GM12864 (cell line): ENCODE results near the gene LRIG3.

Experiments
- DNase-seq: peaks from one replicate; pipeline ENCODE4 v3.0.0-alpha.2; 2011; ENCODE audit warnings: low read depth
- H3K4me3 ChIP-seq: 2 replicates; pipeline ENCODE4 v1.5.1; 2011; ENCODE audit warnings: mild to moderate bottlenecking, low read depth, low read length, control low read depth
- TF ChIP-seq, protein P1 (sequence below): IDR thresholded peaks from 2 replicates; pipeline ENCODE4 v1.5.1; 2011; ENCODE audit warnings: low read depth, mild to moderate bottlenecking, moderate library complexity, low read length, control low read depth, inconsistent platforms; ENCODE audit errors: missing control alignments

Gene LRIG3, protein sequence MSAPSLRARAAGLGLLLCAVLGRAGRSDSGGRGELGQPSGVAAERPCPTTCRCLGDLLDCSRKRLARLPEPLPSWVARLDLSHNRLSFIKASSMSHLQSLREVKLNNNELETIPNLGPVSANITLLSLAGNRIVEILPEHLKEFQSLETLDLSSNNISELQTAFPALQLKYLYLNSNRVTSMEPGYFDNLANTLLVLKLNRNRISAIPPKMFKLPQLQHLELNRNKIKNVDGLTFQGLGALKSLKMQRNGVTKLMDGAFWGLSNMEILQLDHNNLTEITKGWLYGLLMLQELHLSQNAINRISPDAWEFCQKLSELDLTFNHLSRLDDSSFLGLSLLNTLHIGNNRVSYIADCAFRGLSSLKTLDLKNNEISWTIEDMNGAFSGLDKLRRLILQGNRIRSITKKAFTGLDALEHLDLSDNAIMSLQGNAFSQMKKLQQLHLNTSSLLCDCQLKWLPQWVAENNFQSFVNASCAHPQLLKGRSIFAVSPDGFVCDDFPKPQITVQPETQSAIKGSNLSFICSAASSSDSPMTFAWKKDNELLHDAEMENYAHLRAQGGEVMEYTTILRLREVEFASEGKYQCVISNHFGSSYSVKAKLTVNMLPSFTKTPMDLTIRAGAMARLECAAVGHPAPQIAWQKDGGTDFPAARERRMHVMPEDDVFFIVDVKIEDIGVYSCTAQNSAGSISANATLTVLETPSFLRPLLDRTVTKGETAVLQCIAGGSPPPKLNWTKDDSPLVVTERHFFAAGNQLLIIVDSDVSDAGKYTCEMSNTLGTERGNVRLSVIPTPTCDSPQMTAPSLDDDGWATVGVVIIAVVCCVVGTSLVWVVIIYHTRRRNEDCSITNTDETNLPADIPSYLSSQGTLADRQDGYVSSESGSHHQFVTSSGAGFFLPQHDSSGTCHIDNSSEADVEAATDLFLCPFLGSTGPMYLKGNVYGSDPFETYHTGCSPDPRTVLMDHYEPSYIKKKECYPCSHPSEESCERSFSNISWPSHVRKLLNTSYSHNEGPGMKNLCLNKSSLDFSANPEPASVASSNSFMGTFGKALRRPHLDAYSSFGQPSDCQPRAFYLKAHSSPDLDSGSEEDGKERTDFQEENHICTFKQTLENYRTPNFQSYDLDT

DNA sequence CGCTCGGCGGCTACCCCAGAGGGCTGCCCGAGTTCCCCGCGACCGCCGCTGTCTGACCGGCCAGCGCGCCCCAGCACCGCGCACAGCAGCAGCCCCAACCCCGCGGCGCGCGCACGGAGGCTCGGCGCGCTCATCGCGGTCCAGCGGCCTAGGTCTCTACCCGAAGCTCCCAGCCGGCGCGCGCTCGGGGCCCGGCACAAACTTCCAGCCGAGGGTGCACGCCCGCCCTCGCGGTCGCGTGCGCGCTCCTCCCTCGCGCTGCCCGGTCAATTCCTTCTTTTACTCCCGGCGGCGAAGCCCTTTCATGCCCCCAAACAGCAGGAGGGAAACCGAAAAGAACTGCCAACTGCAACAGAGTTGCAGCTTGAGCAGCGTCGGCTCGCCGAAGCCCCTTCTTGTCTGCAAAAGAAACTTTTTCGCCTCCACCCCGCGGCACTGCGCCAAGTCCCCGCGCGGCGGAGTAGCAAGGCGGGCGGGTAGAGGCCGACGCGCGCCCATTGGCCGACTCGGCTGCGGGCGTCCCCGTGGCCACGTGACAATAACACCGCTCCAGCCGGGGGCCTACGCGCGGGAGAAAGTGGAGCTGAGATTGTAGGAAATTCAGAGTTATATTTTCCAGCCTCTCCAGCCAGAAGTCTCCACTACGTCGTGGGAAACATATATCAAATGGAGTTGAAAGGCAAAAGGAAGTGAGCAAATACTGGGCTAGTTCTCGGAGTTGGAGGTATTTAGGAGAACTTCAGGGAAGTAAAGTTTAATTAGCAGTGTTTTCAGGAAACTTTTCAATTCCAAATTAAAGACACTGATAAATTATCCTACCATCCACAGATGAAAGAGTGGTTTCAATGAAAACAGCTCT lies at the start of gene LRIG3:
LRIG3 (minus strand) TSS at position 403 of the 859 bp plus-strand sequence; CDS start at position 134, 269 bp downstream.
- H3K4me3 ChIP-seq, result peak within 1 kb of the TSS; percentile 77

DNA sequence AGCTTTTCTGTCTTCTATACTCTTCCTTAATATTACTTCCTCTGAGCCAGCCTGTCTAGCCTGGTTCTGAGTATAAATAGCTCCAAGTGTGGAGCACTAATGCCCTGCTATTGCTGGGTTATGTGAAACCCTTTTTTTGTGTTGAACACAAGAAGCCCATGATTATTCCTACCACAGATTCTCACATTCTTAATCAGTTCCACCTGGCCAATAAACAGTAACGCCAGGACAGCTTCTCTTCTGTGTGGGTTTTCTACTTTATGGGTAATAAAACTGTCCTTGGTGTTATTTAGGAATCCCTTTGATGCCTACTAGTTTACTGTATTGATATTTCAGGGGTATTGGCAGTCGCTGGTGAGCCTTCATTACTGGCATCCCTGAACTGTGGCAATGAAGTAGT lies 48.9 kb upstream of the LRIG3 start:
- DNase-seq, result no peak
- TF ChIP-seq, protein P1, sequence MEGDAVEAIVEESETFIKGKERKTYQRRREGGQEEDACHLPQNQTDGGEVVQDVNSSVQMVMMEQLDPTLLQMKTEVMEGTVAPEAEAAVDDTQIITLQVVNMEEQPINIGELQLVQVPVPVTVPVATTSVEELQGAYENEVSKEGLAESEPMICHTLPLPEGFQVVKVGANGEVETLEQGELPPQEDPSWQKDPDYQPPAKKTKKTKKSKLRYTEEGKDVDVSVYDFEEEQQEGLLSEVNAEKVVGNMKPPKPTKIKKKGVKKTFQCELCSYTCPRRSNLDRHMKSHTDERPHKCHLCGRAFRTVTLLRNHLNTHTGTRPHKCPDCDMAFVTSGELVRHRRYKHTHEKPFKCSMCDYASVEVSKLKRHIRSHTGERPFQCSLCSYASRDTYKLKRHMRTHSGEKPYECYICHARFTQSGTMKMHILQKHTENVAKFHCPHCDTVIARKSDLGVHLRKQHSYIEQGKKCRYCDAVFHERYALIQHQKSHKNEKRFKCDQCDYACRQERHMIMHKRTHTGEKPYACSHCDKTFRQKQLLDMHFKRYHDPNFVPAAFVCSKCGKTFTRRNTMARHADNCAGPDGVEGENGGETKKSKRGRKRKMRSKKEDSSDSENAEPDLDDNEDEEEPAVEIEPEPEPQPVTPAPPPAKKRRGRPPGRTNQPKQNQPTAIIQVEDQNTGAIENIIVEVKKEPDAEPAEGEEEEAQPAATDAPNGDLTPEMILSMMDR, result no peak
- no peak overlapping the region for H3K4me3 ChIP-seq

More for the DNA sequence above, at the start of gene LRIG3:
- DNase-seq, result no peak
- TF ChIP-seq, protein P1, result no peak

DNA sequence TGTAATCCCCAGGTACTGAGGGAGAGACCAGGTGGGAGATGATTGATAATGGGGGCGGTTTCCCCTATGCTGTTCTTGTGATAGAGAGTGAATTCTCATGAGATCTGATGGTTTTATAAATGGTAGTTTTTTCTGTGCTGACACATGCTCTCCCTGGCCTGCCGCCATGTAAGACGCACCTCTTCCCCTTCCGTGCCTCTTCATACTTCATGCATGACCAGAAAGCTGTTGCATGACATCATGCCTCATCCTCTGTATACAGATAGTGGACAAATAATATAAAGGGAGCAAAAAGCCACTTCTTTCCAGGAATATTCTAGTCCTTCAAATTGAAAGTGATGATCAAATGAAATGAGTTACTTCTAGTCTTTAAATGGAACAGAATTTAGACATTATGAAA lies 47.3 kb upstream of the LRIG3 start:
- TF ChIP-seq, protein P1, result no peak
- no peak overlapping the region for H3K4me3 ChIP-seq
- no peak for DNase-seq

DNA sequence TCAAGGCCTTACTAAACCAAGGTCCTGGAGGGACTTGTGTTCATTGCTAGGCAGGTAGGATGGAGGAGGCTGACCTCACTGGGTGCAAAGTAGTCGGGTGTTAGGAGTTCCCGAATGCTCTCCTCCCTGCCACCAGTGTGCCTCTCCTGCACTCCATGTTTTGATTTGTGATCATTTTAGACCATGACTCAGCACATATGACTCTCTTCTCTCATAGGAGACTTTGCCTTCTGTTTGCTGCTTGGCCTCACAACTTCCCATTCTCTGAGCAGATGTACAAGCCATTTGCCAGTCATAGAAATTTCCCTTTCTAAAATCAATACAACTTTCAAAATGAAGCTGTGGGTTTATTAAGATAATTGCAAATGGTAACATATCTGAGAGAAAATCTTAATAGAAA lies 46.6 kb upstream of the LRIG3 start:
- TF ChIP-seq, protein P1, result no peak
- no peak for DNase-seq

DNA sequence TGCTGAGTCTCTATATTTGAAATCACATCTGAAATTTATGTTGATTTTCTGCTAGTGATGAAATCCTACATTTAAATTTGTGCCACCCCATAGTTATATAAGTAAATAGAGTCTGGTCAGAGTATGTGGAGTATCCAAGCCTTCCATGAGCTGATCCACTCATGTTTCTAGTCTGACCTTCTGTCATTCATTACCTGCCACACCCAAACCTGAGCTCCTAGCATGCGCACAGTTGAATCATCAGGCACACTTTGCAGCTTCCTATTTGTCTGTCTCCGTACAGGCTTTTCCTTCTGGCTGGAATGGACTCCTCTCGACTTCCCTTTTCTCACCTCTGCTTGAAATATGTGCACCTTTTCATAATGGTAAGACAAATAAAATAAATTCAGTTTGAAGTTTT lies 45.3 kb upstream of the LRIG3 start:
- H3K4me3 ChIP-seq, result no peak overlapping the region
- TF ChIP-seq, protein P1, result no peak
- no peak for DNase-seq

More for the DNA sequence above, 46.6 kb upstream of the LRIG3 start:
- H3K4me3 ChIP-seq, result no peak overlapping the region

DNA sequence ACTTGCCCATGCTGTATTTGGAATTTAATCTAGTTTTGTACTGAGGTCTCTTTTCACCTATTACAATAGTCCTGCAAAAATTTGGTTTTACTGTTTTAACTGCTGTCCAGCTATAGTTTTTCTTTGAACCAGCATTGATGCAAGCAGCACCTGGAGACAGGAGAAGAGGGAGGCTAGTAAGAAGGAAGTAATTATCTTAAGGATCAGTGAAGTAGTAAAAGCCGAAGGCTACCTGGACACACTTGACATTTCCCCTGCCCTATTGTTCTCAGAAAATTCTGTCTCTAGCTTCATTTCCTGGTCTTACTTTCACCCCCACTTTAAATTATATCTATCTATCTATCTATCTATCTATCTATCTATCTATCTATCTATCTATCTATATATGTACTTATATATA lies 43.5 kb upstream of the LRIG3 start:
- TF ChIP-seq, protein P1, result no peak
- no peak for DNase-seq
- H3K4me3 ChIP-seq, result no peak overlapping the region
